Measurements from ENCODE around the gene ABAT.

DNA sequence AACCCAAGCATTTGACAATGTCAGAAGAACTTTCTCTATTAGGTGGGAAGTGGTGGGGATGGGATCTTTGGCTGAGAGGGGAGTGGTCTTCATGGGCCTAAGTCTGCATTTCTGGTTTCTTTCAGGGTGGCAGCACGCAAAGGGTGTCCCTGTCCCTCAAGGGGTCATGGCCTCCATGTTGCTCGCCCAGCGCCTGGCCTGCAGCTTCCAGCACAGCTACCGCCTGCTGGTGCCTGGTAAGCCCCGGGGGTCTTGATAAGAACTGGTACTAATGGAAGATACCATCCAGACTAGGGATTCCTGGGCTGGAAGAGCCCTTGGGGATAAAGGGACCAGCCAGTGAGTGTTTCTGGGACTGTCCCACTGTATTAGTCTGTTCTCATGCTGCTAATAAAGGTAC, 61.2 kb downstream of the ABAT start:
- TF ChIP-seq POLR2A (IDR thresholded peaks at IDR 0.05) (no peak), POLR2AphosphoS5 (IDR thresholded peaks at IDR 0.05) (no peak)
